Left renal pelvis (tissue), 4 donors: ENCODE measurements around the gene NR1D2. TPM values are rescaled to one million over a fixed set of nuclear protein-coding genes. Genes with fewer than 3 reads are reported as not detected.
"Not testable (repeated sequence)": the region's sequence is repeated elsewhere in the genome, so short reads cannot be mapped to it uniquely, and the experiment has no call there.

Experiments used
- DNase-seq, 4 donors: peaks; one replicate each; pipeline ENCODE4 v3.0.0-alpha.2; 2013; ENCODE audit warnings: low read depth in 4 of 4, low spot score in 3 of 4
- polyA plus RNA-seq, 4 donors: library from polyadenylated mRNA; unstranded; fragments of 120-200 nt; gene quantifications; one replicate each; pipeline ENCODE4 v1.2.1, GENCODE V29; 2013; ENCODE audit not compliant: insufficient read length in 4 of 4

NR1D2 gene
- polyA plus RNA-seq, 4 donors, result 42.5 to 55.3 (median 45.2) TPM

DNA sequence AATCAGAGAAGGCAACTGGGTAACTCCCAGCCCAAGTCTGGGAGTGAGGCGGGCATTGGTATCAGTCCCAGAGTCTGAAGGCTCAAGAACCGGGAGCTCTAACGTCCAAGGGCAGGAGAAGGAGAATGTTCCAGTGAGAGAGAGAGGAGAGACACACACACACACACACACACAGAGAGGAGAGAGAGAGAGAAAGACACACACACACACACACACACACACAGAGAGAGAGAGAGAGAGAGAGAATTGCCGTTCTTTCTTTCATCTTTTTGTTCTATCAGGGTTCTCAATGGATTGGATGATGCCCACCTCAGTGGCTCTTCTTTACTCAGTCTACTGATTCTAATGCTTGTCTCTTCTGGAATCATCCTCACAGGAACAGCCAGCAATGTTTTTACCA lies 57.0 kb downstream of the NR1D2 start:
- no peak for DNase-seq

DNA sequence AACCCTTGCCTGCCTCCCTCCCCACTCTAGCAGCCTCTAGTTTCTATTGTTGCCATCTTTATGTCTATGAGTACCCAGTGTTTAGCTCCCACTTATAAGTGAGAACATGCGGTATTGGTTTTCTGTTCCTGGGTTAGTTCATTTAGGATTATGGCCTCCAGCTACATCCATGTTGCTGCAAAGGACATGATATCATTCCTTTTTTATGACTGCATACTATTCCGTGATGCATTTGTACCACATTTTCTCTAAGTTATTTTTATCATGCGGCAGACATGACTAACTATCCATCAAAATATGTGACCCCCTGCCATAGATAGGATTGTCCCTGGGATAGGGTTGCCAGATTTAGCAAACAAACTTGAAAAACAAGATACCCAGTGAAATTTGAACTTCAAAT lies 58.4 kb downstream of the NR1D2 start:
- DNase-seq, result no peak

DNA sequence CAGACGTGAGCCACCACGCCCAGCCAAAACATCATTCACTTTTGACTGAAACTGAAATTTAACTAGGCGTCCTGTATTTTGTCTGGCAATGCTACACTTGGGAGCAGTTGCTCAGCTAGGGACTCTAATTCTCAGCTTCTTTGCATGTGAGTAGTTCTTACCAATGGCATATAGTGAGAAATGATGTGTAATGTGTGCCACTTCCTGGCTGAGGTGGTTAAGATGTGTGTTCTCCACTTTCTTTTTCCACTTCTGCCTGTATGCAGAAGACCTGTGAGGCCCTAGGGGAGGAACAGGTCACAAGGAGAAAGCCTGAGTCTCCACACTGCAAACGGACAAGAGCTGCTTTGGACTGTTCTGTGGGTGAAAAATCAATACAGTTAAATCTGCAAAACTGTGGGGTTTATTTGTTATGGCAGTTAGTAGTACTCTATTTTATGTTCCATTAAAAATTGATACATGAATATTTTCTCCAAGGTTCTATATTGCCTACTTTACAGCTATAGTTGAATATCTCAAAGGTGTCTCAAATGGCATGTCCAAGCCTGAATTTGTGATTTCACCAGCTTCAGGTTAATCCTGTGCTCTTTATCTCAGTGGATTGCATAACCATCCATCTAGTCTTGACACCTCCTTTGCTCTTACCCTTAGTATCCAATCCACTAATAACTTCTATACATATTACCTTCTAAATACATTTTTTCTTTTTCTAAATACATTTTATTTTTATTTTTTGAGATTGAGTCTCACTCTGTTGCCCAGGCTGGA lies 59.3 kb downstream of the NR1D2 start:
- DNase-seq, result no peak

DNA sequence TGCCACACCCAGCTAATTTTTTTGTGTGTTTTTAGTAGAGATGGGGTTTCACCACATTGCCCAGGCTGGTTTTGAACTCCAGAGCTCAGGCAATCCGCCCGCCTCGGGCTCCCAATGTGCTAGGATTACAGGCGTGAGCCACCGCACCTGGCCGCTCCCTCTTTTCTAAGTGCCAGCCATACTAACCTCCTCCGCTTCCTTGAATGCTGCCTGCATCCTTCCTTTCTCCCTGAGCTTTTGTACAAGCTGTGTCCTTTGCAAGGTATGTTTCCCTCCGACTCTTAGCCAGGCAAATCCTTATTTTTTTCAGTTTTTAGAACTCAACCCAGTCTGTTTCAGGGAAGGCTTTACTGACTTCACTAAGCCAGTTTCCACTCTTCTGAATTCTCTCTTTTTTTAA lies 60.6 kb downstream of the NR1D2 start:
- DNase-seq, result no peak

DNA sequence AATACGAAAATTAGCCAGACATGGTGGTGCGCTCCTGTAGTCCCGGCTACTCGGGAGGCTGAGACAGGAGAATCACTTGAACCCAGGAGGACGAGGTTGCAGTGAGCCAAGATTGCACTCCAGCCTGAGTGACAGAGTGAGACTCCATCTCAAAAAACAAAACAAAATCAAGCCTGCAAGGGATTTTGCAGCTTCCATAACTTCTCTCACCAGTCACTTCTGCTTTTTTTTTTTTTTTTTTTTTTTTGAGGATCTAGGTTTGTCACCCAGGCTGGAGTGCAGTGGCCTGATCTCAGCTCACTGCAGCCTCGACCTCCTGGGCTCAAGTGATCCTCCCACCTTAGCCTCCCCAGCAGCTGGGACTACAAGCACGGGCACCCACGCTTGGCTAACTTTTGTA lies 65.7 kb downstream of the NR1D2 start:
- not testable (repeated sequence) for DNase-seq

DNA sequence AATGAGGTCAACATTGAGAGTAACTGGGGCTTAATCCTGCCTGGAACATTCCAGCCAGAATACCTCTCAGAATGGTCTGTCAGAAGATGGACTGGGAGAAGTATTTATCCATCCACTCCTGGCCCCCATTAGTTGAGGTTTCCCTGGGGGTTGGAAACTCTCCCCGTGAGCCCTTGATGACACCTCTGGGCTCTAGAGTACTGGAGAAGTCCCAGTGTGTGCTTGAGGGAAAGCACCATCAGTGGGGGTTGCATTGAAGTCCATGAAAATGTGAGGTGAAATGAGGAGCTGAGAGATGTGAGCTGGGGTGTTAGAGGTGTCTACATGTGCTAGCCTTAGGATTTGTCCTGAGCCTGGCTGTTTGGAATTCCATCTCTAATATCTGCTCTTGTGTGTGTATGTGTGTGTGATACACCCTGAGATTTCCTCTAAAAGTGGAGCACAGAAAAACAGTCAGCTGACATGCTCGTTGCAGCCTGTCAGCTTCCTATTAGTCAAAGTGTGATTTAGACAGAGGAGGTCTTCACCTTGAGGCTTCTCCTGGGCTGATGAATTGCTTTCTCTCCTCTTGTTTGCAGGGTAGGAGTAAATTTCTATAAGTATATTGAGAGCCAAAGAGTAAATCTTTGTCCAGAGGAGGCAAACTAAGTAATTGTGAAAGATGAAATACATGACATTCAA lies 67.6 kb downstream of the NR1D2 start:
- DNase-seq, result no peak

DNA sequence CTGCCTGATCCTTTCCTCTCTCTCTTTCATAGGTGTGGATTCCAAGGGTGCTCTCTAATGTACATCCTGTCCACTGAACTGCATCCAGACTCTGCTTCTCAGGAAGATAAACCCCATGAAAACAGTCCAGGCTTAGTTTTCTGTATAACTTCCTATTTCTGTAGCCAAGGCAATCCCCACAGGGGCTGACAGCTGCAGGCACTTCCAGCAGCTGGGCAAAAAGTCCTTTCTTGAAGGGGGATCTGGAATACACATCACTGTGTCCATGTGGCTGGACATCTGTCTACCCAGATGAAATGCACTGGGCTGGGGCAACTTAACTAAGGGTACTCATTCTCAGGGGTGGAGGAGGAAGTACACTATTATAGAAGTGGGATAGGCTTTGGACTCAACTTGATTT lies 72.2 kb downstream of the NR1D2 start:
- DNase-seq, result no peak

DNA sequence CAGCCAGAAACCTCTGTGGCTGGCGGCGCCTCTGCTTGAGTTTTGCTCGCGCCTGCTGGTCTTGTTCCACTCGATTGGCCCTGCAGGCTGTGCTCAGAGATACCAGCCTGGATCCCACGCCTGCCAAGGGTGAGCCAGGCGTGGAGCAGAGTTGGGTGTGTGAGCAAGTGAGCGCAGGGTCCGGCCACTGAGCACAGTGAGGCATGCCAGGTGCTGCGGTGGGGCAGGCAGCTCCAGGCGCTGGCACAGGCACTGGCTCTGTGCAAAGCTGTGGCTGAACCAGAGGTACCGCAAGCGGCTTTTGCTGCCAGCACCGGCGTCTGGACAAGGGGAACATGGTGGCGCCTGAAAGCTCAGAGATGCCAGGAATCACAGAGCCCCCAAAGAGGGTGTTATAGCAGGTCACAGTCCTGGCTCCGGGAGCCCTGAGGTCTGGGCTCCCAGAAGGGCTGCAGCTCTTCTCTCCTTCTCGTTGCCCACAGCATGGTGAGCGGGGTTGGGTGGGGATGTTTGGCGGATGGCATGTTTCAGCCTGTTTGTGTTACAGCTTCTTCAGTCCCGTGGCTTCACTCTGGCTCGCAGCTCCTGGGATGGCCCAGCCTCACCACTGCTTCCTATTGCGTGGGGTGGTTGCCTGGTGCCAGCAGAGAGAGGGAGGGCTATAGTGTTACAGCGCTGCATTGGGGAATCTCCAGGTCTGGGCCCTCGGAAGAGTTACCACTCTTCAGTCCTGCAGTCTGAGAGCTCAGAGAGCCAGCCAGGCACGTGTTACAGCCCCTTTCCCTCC lies 73.9 kb downstream of the NR1D2 start:
- DNase-seq, result no peak

DNA sequence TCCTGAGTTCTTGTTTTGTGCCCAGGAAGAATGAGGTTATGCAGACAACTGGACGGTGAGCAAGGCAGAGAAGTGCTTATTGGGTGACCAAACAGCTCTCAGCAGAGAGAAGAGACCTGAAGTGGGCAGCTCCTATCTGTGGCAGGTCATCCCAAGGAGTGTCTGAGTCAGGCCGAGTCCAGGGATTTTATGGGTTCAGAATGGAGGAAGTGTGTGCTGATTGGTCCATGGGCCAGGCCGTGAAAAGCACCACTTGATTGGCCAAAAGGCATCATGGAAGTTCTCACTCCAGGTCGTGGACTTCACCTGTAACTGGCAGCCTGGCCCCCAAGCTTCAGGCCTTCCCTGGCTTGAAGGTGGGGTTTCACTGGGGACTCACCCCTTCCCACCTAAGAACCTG lies 74.5 kb downstream of the NR1D2 start:
- no peak for DNase-seq

DNA sequence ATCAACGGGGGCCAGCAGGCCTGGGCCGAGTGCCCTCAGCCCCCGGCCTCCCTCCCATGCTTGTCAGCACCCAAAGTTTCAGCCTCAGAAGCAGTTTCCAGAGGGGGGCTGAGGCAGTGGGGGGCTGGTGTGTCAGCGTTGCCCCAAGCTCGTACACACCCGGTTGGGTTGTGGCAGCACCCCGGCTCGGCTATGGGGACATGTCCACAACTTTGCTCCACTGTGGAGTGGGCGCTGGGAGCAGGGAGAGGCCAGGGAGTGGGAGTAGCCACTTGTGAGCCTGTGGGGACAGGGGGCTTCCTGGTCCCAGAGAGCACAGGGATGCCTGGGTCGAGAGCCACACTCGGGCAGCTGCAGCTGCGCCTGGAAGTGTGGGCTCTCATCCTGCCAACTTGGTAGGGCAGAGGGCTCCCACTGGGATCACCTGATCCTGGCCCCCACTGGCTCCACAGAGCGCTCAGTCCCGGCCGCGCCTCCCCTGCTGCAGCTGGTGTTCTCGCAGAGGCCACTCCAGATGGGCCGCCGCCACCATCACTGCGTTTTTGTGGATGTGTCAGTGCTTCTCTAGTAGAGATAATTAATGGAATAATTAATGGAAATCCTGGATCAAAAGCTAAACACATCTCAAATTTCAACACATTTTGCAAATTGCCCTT lies 75.1 kb downstream of the NR1D2 start:
- DNase-seq, result no peak

DNA sequence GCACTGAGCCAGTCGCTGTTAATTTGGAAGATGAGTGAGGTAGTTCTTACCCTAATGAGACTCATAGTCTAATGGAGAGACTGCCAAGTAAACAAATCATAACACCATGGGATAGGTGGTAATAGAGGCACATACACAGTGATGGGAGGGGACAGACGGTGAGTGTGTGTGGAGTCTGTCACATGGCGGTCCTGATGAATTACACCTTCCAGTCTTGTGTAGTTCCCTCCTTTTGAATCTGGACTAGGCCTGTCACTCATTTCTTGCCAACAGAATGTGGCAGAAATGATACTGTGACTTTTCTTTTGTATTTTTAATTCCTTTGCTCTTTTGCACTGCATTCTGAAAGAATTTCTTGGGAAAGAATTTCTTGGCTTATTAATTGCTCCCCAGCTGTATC lies 78.1 kb downstream of the NR1D2 start:
- no peak for DNase-seq

DNA sequence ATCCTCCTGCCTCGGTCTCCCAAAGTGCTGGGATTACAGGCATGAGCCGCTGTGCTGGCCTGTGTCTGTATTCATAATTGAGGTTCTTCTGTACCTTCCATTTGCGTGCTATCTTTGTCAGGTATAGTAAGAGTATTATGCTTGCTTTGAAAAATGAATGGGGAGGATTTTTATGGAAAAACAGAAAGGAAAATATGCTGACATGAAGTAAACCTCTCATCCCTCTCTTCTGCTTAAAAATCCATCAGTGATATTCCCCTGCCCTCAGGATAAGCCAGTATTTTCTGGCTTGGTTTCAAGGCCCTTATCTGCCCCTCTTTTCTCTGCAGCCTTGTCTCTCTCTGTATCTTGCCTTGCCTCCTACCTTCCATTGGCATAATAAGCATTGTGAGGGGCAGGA lies 80.7 kb downstream of the NR1D2 start:
- no peak for DNase-seq

DNA sequence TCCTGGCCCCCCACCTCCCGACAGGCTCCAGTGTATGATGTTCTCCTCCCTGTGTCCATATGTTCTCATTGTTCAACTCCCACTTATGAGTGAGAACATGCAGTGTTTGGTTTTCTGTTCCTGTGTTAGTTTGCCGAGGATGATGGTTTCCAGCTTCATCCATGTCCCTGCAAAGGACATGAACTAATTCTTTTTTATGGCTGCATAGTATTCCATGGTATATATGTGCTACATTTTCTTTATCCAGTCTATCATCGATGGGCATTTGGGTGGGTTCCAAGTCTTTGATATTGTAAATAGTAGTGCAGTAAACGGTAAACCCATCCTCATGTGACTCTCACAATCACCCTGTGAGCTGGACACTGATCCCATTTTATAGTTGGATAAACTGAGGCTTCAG lies 81.6 kb downstream of the NR1D2 start:
- DNase-seq, result not testable (repeated sequence)

DNA sequence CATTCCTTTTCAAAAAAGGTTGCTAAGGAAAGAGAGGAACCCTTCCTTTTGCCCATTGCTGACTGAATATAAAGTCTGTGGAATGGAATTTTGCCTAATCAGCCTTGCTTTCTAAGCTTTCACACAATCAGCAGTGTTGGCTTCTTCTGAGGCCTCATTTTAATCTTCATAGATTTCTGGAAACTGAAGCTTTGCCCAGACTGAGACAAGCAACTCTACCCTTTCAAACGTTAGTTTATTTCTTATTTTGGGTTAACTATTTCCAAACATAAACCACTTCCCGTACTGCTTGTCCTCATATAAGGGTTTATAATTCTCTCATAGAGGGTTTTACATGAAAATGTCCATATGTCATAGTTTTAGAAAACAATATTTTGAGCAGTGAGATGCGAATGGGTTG lies 82.9 kb downstream of the NR1D2 start:
- DNase-seq, result no peak

Other genes starting within 250 kb of the NR1D2 start
- gene UBE2E1, start 139.3 kb upstream of the NR1D2 start, polyA plus RNA-seq, result 100 to 1,000 TPM; 135 to 173 (median 154) TPM
- 10 to 100 TPM; 13.6 to 17.3 (median 16.8) TPM for gene NKIRAS1, start 28.3 kb upstream of the NR1D2 start, polyA plus RNA-seq
- gene RPL15, start 28.2 kb upstream of the NR1D2 start, polyA plus RNA-seq, result 1,000 to 10,000 TPM; 2,072 to 2,492 (median 2,223) TPM